ENCODE data around the gene PRR35.

PRR35 gene

GRCh38 chr16:560204-560700 lies at the start of gene PRR35:
PRR35 (plus strand) TSS chr16:560394; CDS start chr16:563295, 2,901 bp downstream.
- Mint-ChIP-seq H3K4me3 (peak within 1 kb of the TSS; percentile 19), H3K27ac (no peak within 1 kb of the TSS), H3K27me3 (peaks cover 4% of the 10 kb centered on the region), H3K36me3 (no peaks in the 10 kb centered on the region), H3K9me3 (no peaks in the 10 kb centered on the region), H3K4me1 (no peaks in the 10 kb centered on the region)

- H3K4me3 Mint-ChIP-seq: no peak overlapping the region
- H3K27ac Mint-ChIP-seq: no peak overlapping the region
- H3K9me3 Mint-ChIP-seq: no peaks in the 10 kb centered on the region
- no peaks in the 10 kb centered on the region for H3K4me1 Mint-ChIP-seq
- H3K27me3 Mint-ChIP-seq: no peaks in the 10 kb centered on the region
- no peaks in the 10 kb centered on the region for H3K36me3 Mint-ChIP-seq
Measured at GRCh38 chr16:512802-513201, 47.4 kb upstream of the PRR35 start.

- H3K36me3 Mint-ChIP-seq: no peaks in the 10 kb centered on the region
- H3K27ac Mint-ChIP-seq: no peak overlapping the region
- no peaks in the 10 kb centered on the region for H3K4me1 Mint-ChIP-seq
- no peaks in the 10 kb centered on the region for H3K27me3 Mint-ChIP-seq
- H3K9me3 Mint-ChIP-seq: no peaks in the 10 kb centered on the region
- H3K4me3 Mint-ChIP-seq: no peak overlapping the region
Measured at GRCh38 chr16:513950-514349, 46.2 kb upstream of the PRR35 start.

GRCh38 chr16:515175-515938 lies 44.8 kb upstream of the PRR35 start:
- no peaks in the 10 kb centered on the region for H3K36me3 Mint-ChIP-seq
- no peak overlapping the region for H3K27ac Mint-ChIP-seq
- H3K4me3 Mint-ChIP-seq: no peak overlapping the region
- no peaks in the 10 kb centered on the region for H3K4me1 Mint-ChIP-seq
- no peaks in the 10 kb centered on the region for H3K27me3 Mint-ChIP-seq
- no peaks in the 10 kb centered on the region for H3K9me3 Mint-ChIP-seq

- no peak overlapping the region for H3K27ac Mint-ChIP-seq
- H3K27me3 Mint-ChIP-seq: no peaks in the 10 kb centered on the region
- H3K4me3 Mint-ChIP-seq: no peak overlapping the region
- no peaks in the 10 kb centered on the region for H3K36me3 Mint-ChIP-seq
- H3K9me3 Mint-ChIP-seq: no peaks in the 10 kb centered on the region
- H3K4me1 Mint-ChIP-seq: no peaks in the 10 kb centered on the region
Measured at GRCh38 chr16:515939-516226, 44.3 kb upstream of the PRR35 start.

- no peaks in the 10 kb centered on the region for H3K27me3 Mint-ChIP-seq
- no peak overlapping the region for H3K27ac Mint-ChIP-seq
- no peak overlapping the region for H3K4me3 Mint-ChIP-seq
- H3K36me3 Mint-ChIP-seq: no peaks in the 10 kb centered on the region
- H3K9me3 Mint-ChIP-seq: no peaks in the 10 kb centered on the region
- H3K4me1 Mint-ChIP-seq: no peaks in the 10 kb centered on the region
Measured at GRCh38 chr16:516301-516700, 43.9 kb upstream of the PRR35 start.

GRCh38 chr16:518858-519257 lies 41.3 kb upstream of the PRR35 start:
- no peak overlapping the region for H3K27ac Mint-ChIP-seq
- no peaks in the 10 kb centered on the region for H3K9me3 Mint-ChIP-seq
- no peak overlapping the region for H3K4me3 Mint-ChIP-seq
- no peaks in the 10 kb centered on the region for H3K4me1 Mint-ChIP-seq
- no peaks in the 10 kb centered on the region for H3K36me3 Mint-ChIP-seq
- no peaks in the 10 kb centered on the region for H3K27me3 Mint-ChIP-seq

GRCh38 chr16:519425-519824 lies 40.8 kb upstream of the PRR35 start:
- H3K27ac Mint-ChIP-seq: no peak overlapping the region

GRCh38 chr16:519841-520687 lies 40.1 kb upstream of the PRR35 start:
- Mint-ChIP-seq H3K36me3 (no peaks in the 10 kb centered on the region), H3K4me3 (no peak overlapping the region), H3K27me3 (no peaks in the 10 kb centered on the region), H3K9me3 (no peaks in the 10 kb centered on the region), H3K27ac (no peak overlapping the region), H3K4me1 (peaks cover under 1% of the 10 kb centered on the region)

More at GRCh38 chr16:519425-519824, 40.8 kb upstream of the PRR35 start:
- Mint-ChIP-seq H3K4me1 (no peaks in the 10 kb centered on the region), H3K27me3 (no peaks in the 10 kb centered on the region), H3K4me3 (no peak overlapping the region), H3K9me3 (no peaks in the 10 kb centered on the region), H3K36me3 (no peaks in the 10 kb centered on the region)

- Mint-ChIP-seq H3K27me3 (no peaks in the 10 kb centered on the region), H3K9me3 (no peaks in the 10 kb centered on the region), H3K4me3 (no peak overlapping the region), H3K27ac (no peak overlapping the region), H3K4me1 (peaks cover 9% of the 10 kb centered on the region), H3K36me3 (peaks cover 5% of the 10 kb centered on the region)
Measured at GRCh38 chr16:520847-521246, 39.3 kb upstream of the PRR35 start.

GRCh38 chr16:521381-522210 lies 38.6 kb upstream of the PRR35 start:
- H3K9me3 Mint-ChIP-seq: no peaks in the 10 kb centered on the region
- H3K27ac Mint-ChIP-seq: no peak overlapping the region
- no peaks in the 10 kb centered on the region for H3K27me3 Mint-ChIP-seq
- H3K36me3 Mint-ChIP-seq: peaks cover 5% of the 10 kb centered on the region
- no peak overlapping the region for H3K4me3 Mint-ChIP-seq
- peaks cover 10% of the 10 kb centered on the region for H3K4me1 Mint-ChIP-seq

GRCh38 chr16:522320-523096 lies 37.7 kb upstream of the PRR35 start:
- H3K27ac Mint-ChIP-seq: peak overlapping the region; percentile 55
- no peaks in the 10 kb centered on the region for H3K27me3 Mint-ChIP-seq
- no peaks in the 10 kb centered on the region for H3K9me3 Mint-ChIP-seq
- H3K4me1 Mint-ChIP-seq: peaks cover 10% of the 10 kb centered on the region
- no peak overlapping the region for H3K4me3 Mint-ChIP-seq
- H3K36me3 Mint-ChIP-seq: peaks cover 5% of the 10 kb centered on the region

- H3K4me3 Mint-ChIP-seq: no peak overlapping the region
- H3K27me3 Mint-ChIP-seq: no peaks in the 10 kb centered on the region
- no peaks in the 10 kb centered on the region for H3K9me3 Mint-ChIP-seq
- H3K27ac Mint-ChIP-seq: peak overlapping the region; percentile 55
- peaks cover 10% of the 10 kb centered on the region for H3K4me1 Mint-ChIP-seq
- peaks cover 5% of the 10 kb centered on the region for H3K36me3 Mint-ChIP-seq
Measured at GRCh38 chr16:523097-523741, 37.0 kb upstream of the PRR35 start.

GRCh38 chr16:524274-525040 lies 35.7 kb upstream of the PRR35 start:
- H3K27me3 Mint-ChIP-seq: no peaks in the 10 kb centered on the region
- peaks cover 10% of the 10 kb centered on the region for H3K4me1 Mint-ChIP-seq
- H3K36me3 Mint-ChIP-seq: peaks cover 7% of the 10 kb centered on the region
- H3K4me3 Mint-ChIP-seq: no peak overlapping the region
- peak overlapping the region; percentile 51 for H3K27ac Mint-ChIP-seq
- no peaks in the 10 kb centered on the region for H3K9me3 Mint-ChIP-seq
